ENCODE results near the gene LRP1B.

LRP1B gene

GRCh38 chr2:140862181-140862580 lies 1268.6 kb downstream of the LRP1B start:
- DNase-seq, result no peak

- DNase-seq, result no peak
Measured at GRCh38 chr2:140861666-140862065, 1269.2 kb downstream of the LRP1B start.

- DNase-seq, result no peak
Measured at GRCh38 chr2:140855471-140855870, 1275.3 kb downstream of the LRP1B start.

- no peak for DNase-seq
Measured at GRCh38 chr2:140851258-140851981, 1279.4 kb downstream of the LRP1B start.

DNA sequence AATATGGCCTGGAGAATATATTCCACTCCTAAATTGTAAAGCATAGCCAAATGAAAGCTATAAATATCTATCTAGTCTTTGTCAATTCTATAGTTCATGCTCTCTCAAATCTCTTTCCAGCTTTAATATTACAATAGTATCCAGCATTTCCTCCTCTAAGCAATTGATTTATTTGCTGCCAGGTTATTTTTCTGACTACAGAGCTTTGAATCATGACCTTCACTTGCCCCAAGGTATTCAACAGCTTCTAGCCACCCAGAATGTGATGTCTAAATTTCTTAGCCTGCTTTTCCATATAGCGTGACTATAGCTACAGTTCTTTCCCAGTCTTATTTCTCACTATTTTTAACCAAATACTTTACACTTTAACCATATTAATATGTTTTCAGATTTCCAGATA lies 1287.6 kb downstream of the LRP1B start:
- no peak for DNase-seq

GRCh38 chr2:140842110-140842509 lies 1288.7 kb downstream of the LRP1B start:
- no peak for DNase-seq

- no peak for DNase-seq
Measured at GRCh38 chr2:140841141-140841540, 1289.7 kb downstream of the LRP1B start.

DNA sequence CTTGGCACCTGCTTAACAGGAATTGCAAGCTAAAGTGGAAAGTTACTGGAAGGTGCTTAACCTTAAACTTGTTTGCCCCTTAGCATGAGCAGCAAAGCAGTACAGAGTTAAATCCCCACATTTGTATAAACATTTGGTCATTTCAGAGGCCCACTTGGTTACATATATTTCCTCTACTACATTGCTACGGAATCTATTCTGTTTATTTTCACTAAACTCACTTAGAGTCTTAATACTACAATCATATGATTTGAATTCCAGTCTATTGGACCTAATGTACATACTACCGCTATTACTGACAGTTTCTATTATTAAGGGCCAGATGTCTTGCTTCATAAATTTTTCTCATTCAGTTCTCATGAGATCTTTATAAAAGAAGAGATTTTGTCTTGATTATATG lies 1294.0 kb downstream of the LRP1B start:
- DNase-seq, result no peak

GRCh38 chr2:140835079-140835478 lies 1295.7 kb downstream of the LRP1B start:
- DNase-seq, result no peak

DNA sequence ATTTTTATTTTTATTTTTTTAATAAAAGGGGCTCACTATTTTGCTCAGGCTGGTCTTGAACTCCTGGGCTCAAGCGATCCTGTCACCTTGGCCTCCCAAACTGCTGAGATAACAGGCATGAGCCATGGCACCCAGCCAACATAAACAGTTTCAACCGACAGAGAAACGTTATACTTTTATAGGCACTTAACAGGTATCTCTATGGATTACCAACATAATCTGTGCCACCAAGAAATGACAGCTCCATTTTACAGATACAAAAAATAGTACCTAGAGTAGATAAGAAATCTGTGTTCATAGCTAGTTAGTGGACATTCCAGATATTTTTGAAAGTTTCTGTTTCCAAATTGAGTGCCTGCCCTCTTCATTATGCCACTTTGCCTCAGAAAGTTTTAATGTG lies 1316.7 kb downstream of the LRP1B start:
- no peak for DNase-seq

DNA sequence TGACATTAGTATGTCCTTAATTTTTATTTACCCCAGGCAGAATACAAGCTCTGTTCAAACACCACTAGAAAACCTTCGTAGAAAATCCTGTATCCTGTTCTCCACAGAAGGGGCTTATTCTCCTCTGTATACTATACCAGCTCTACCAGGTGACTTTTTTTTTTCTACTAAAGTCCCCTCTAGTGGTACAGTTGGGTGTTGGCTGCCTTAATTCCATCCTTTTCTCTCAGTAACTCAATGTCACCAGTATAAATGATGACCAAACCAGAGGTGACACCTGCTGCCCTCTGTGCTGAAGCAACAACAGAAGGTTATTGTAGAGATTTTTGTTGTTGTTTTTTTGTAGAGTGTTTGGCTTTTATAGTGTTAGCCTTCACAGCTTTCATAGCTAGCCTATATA lies 1322.0 kb downstream of the LRP1B start:
- no peak for DNase-seq

- no peak for DNase-seq
Measured at GRCh38 chr2:140808211-140808610, 1322.6 kb downstream of the LRP1B start.

DNA sequence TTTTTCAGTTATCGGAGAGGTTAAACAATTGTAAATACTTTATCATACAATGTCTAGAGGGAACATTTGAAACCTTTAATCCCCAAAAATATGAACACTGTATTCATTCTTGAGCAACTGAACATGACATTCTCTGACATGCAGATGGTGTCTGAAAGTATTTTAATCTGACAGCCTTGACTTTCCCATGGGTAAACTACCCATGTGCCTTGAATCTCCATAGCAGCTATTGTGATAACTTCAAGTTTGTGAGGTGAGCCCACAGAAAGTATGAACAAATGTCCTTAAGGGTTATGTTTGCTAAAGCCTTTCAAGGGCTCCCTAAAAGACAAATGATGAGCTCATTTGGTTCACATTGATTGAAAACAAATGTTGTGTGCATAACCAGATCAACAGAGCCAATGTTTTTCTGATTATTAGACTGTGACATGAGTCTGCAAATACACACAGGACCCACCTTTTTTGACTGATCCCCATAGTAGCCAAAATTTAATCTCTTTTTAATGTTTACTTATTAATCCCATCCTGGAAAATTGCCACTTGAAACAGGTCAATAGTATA lies 1326.0 kb downstream of the LRP1B start:
- no peak for DNase-seq

DNA sequence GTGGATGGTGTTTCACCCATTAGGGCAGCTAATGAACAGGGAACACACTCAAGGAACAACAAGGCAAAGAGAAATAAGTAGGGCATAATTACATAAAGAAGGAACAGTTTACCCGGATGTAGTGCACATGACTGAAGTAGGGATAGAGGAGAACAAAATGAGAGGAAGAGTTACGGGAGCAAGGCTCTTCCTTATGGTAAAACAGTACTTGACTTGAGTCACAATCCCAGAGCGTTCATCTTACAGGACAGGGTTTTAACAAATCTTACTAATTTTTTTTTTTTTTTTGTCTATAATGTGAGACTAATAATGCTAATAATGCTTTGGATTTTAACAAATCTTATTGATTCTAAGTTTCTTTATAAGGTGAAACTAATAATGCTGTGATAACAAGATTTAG lies 1329.5 kb downstream of the LRP1B start:
- no peak for DNase-seq

GRCh38 chr2:140797718-140798117 lies 1333.1 kb downstream of the LRP1B start:
- no peak for DNase-seq

GRCh38 chr2:140791802-140792201 lies 1339.0 kb downstream of the LRP1B start:
- no peak for DNase-seq

- DNase-seq, result no peak
Measured at GRCh38 chr2:140786585-140786984, 1344.2 kb downstream of the LRP1B start.

DNA sequence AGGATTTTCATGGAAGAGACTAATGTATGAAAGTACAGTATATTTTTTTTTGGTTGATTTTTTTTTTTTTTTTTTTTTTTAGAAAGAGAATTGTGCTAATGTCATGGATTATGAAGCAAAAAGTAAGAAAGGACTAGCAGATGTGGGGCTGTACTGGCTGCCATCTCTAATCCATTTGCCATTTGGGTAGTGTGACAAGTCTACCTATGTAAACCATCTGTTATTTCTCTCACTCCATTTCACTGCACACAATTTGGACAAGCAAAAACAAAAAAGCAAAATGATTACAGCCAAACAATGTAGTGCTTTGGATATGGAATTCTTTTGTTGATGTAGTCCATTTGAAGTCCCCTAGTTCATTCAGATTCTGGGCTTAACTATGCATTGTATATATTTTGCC lies 1355.4 kb downstream of the LRP1B start:
- no peak for DNase-seq

- DNase-seq, result no peak
Measured at GRCh38 chr2:140770645-140771044, 1360.2 kb downstream of the LRP1B start.

- no peak for DNase-seq
Measured at GRCh38 chr2:140761807-140762206, 1369.0 kb downstream of the LRP1B start.

- no peak for DNase-seq
Measured at GRCh38 chr2:140759426-140760156, 1371.2 kb downstream of the LRP1B start.

GRCh38 chr2:140747665-140748064 lies 1383.2 kb downstream of the LRP1B start:
- no peak for DNase-seq

- no peak for DNase-seq
Measured at GRCh38 chr2:140747090-140747489, 1383.7 kb downstream of the LRP1B start.

GRCh38 chr2:140744379-140744778 lies 1386.4 kb downstream of the LRP1B start:
- DNase-seq, result no peak

Measured in activated T-cell treated with anti-CD3 and anti-CD28 coated beads, Interleukin-2, amount 50 U/mL, for 48 hours (primary cell).